ENCODE data around the gene ITGBL1. TPM values are rescaled to one million over a fixed set of nuclear protein-coding genes. Genes with fewer than 3 reads are reported as not detected.
A peak's percentile ranks its signal among the peaks of the same experiment; 100 is the strongest.

ITGBL1 gene
- total RNA-seq, 1 donor from 2014 or later: 3.1 TPM

DNA sequence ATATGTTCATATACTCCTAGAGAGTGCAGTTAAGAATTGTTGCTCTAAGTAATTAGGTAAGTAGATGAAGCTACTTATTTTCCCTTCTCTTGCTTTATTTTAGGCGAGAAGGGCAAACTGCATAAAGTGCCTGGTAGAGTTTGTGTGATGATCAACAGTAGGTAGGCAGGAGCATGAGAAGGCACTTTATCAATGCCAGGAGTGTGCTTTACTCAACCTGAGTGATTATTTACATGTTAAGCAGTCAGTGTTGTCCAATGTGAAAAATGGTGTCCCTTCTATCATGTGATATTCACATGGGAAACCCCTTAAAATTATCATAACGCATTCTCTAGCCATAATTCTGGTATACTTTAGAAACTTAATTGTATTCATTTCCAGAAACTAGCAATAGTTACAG lies 294.0 kb downstream of the ITGBL1 start:
- DNase-seq (ENCODE audit: low read depth): no peak

DNA sequence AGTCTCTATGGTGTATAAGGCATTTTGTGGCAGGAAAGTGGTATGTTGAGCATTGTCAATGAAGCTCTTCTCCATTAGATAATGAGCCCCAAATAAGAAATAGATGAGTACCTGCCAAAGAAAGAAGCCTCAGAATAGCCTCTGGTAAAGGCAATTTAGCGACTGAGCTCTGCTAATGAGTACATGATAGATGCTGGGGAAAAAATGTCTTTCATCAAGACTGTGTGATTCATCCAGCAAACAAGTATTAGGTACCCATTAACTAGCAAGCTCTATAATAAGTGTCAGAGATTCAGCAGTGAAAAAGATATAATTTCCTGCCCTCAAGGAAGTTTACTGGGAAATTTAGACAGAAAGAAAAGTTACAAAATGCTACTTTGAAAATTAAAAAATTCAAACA lies 294.6 kb downstream of the ITGBL1 start:
- peak; percentile 95 for DNase-seq (ENCODE audit: low read depth)

DNA sequence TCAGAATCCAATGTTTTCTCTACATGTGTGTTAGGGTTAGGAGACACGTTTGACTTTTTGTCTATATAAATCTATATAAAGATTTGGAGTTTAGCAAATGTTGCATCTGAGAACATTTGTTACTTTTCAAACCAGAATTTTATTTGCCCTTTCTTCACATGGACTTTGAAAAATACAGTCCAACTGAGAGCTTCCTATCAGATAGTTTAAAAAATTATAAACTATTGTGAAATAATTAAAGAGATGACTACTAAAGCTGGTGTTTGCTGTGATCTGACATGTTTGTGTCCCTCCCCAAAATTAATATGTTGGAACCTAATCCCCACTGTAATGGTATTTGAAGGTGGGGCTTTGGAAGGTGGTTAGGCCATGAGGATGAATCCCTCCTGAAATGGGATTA lies 297.1 kb downstream of the ITGBL1 start:
- DNase-seq (ENCODE audit: low read depth): no peak

DNA sequence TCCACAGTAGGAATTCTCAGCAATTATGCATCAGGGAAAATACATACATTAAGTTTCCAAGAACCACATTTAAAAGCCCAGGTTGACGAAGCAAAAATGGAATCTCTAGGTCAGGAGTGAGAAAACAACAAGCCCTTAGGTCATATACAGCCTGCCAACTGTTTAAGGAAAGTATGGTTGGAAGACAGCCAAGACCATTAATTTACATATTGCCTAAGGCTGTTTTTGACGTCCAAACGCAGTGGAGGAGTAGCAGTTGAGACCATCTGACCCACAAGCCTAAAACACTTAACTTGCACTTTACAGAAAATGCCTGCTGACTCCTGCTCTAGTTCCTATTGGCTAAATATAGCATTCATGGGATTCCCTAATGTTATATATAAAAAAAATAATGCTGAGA lies 299.0 kb downstream of the ITGBL1 start:
- DNase-seq (ENCODE audit: low read depth): peak; percentile 97

DNA sequence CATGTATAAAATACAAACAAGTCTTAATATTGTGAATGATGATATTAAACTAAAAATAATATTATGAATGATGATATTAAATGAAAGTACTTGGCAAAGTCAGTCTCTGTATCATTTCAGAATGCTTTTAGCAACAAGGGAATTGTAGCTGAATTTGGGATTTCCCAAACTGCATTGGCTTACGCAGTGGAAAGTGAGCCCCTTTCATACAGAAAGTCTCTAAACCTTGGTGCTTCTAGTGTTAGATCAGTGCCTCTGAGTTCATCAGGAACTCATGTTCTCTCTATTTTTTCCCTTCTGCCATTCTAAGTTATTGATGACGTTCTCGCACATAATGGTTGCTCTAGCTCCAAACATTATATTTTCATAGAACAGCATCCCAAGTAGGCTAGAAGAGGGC lies 300.0 kb downstream of the ITGBL1 start:
- no peak for DNase-seq (ENCODE audit: low read depth)

DNA sequence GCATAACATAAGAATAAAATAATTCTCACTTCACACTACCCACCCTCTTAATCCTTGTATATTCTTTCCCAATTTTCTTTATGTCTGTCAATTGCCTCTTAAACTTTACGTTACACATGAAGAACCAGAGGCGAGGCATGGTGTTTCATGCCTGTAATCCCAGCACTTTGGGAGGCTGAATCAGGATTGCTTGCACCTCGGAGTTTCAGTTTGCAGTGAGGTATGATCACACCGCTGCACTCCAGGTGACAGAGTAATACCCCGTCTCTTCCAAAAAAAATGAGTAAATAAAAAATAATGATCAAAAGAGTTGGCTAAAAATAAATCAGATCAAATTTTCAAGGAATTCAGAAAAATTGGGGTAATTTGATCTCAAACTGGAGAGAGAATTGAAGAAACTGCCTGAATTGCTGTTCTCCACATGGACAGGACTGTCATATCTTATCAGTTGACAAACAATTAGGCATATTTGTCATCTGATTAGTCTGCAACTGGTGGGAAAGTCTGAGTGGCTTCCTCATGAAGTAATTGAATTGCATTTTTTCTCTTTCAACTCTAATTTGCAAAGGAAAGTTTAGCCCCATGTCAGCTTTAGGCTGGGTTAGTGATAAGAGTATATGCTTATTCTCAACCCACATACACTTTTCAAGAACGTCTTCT lies 302.9 kb downstream of the ITGBL1 start:
- DNase-seq (ENCODE audit: low read depth): no peak

DNA sequence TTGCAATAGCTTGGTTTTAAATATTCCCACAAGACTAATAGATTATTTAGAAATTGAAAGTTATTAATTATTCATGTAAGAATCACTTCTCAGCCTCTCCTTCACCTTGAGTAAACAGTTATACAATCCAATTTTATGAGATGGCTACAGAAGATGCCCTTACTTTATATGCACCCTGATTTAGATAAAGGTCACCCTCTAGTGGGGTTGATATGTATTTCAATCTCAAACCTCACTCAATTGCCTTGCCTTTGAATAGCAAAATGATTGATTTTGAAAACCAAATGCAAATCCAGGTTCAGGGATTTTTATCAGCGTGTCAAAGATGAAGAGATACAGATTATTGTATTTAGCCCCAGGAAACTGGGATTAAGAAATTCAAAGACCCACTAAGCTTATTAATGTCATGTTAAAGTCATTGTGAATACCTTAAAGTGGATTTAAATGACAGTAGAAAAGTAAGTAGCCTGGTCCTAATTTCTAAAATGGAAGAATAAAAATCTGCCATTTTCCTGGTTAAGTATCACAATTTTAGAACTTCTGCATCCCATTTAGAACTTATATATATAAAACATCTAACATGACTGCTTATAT lies 305.1 kb downstream of the ITGBL1 start:
- DNase-seq (ENCODE audit: low read depth): peak; percentile 79

DNA sequence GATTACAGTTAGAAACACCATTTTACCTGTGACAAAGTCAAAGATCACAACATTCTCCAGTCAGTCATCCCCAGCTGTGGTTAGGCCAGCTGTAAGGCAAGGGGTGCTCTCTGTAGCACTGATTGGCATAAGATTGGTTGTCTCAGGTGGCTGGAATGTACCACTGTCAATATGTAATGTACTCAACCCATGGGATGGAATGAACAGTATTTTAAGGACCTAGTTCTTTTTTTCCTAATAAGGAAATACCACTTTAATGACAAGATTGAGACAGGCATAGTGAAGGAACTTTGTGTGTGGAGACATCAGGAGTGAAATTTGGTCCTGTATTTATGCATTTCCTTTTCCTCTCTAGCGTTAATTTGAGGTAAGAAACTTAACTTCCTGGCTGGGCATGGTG lies 310.7 kb downstream of the ITGBL1 start:
- peak; percentile 55 for DNase-seq (ENCODE audit: low read depth)

Other genes starting within 250 kb of the ITGBL1 start
- gene NALCN, start 36.2 kb upstream of the ITGBL1 start, total RNA-seq: 7.2 and 10.2 TPM in 2 replicates

Data from renal cortical epithelial cell (primary cell).